K562 (cell line): ENCODE results near the gene ASCL2. TPM values are rescaled to one million over a fixed set of nuclear protein-coding genes. Genes with fewer than 3 reads are reported as not detected.

ENCODE experiments used
- ATAC-seq: fragments of 200-7000 bp; cut with Tn5 transposase; 3 replicates; pipeline ENCODE4 v1.9.1; 2020; ENCODE audit warnings: moderate library complexity
- BruUV-seq: library from RNA; stranded (reverse); fragments of 400-500 nt; replicated peaks from 2 replicates; lab custom pipeline; 2021; lab: Mats Ljungman, UMichigan
- CTCF ChIA-PET: fragments of 300-600 bp; formaldehyde crosslinking; extraction: SDS; loops from one replicate; lab custom pipeline; 2021; ENCODE audit warnings: low intra/inter-chr PET ratio; lab: Yijun Ruan, JAX
- POLR2A ChIA-PET: fragments of 300-600, 350-650 bp; sonication (Branson Sonifier 250); formaldehyde crosslinking; extraction: SDS; loops from one replicate; lab custom pipeline; 2021; ENCODE audit warnings: antibody characterized with exemption, inconsistent platforms; lab: Yijun Ruan, JAX
- DNase-seq, 4 experiments: peaks; one replicate each; pipeline versions ENCODE4 v3.0.0 to v3.0.0-alpha.2; 2011 to 2018; ENCODE audit warnings: low spot score in 3 of 4, mixed read lengths in 3 of 4; ENCODE audit errors: extremely low read depth in 1 of 4
- FAIRE-seq: peaks from 2 replicates; lab custom pipeline; 2011; peaks lifted over from hg19 to GRCh38; lab: Jason Lieb, UNC
- H2AFZ ChIP-seq: 2 replicates; pipeline ENCODE4 v1.6.0; 2011; ENCODE audit warnings: low read depth, low read length, control low read depth, inconsistent platforms
- H3K27ac ChIP-seq: fragments of 200-600 bp; 3 replicates; pipeline ENCODE4 v1.8.0; 2011; ENCODE audit warnings: low read depth, mild to moderate bottlenecking, control low read depth, inconsistent platforms, low read length, moderate library complexity, mixed read lengths; ENCODE audit errors: extremely low read depth
- H3K27me3 ChIP-seq, 2 experiments: fragments of 300-600 bp in 1 of 2; 2 replicates in 1 of 2; 3 replicates in 1 of 2; pipeline versions ENCODE4 v1.6.0 to v1.8.0; 2011; ENCODE audit warnings: inconsistent platforms in 2 of 2, low read length in 2 of 2, mild to moderate bottlenecking in 1 of 2, mixed read lengths in 1 of 2, moderate library complexity in 1 of 2; ENCODE audit not compliant: control insufficient read depth in 2 of 2, insufficient read depth in 2 of 2
- H3K36me3 ChIP-seq: fragments of 300-600 bp; 3 replicates; pipeline ENCODE4 v1.8.0; 2011; ENCODE audit warnings: mild to moderate bottlenecking, low read length, inconsistent platforms; ENCODE audit not compliant: control insufficient read depth, insufficient read depth
- H3K4me1 ChIP-seq, 2 experiments: fragments of 200-600 bp in 1 of 2; replicated peaks in 1 of 2; 2 replicates in 1 of 2; 3 replicates in 1 of 2; pipeline versions ENCODE4 v1.5.1 to v1.8.0; 2011; ENCODE audit warnings: inconsistent platforms in 2 of 2, low read length in 2 of 2, mild to moderate bottlenecking in 1 of 2, mixed read lengths in 1 of 2, moderate library complexity in 1 of 2; ENCODE audit not compliant: control insufficient read depth in 2 of 2, insufficient read depth in 2 of 2
- H3K4me2 ChIP-seq: 2 replicates; pipeline ENCODE4 v1.6.1; 2011; ENCODE audit warnings: low read length, control low read depth, inconsistent platforms, mixed read lengths; ENCODE audit not compliant: insufficient read depth
- H3K4me3 ChIP-seq: fragments of 200-600 bp; sonication (generic), shearing (Covaris generic); 2 replicates; pipeline ENCODE4 v1.5.1; 2016; ENCODE audit warnings: control low read depth, inconsistent platforms
- H3K79me2 ChIP-seq: fragments of 200-600 bp; 3 replicates; pipeline ENCODE4 v1.8.0; 2011; ENCODE audit warnings: low read length, inconsistent platforms; ENCODE audit not compliant: control insufficient read depth, insufficient read depth
- H3K9ac ChIP-seq, 2 experiments: 2 replicates each; pipeline versions ENCODE4 v1.6.0 to v1.6.1; 2011; ENCODE audit warnings: low read depth in 2 of 2, low read length in 2 of 2, control low read depth in 1 of 2, inconsistent platforms in 1 of 2, mild to moderate bottlenecking in 1 of 2, mixed read lengths in 1 of 2; ENCODE audit not compliant: insufficient read depth in 1 of 2
- H3K9me1 ChIP-seq: one replicate; pipeline ENCODE4 v1.6.0; 2011; ENCODE audit warnings: inconsistent platforms, mild to moderate bottlenecking, low read length, moderate library complexity; ENCODE audit not compliant: control insufficient read depth, insufficient read depth
- H3K9me3 ChIP-seq: replicated peaks from 2 replicates; pipeline ENCODE4 v1.5.1; 2011; ENCODE audit warnings: low read depth, low read length, inconsistent platforms; ENCODE audit not compliant: control insufficient read depth, insufficient read depth
- H4K20me1 ChIP-seq: replicated peaks from 2 replicates; pipeline ENCODE4 v1.6.1; 2011; ENCODE audit warnings: low read length, inconsistent platforms, mixed read lengths; ENCODE audit not compliant: control insufficient read depth, insufficient read depth
- BRF1 ChIP-seq: IDR thresholded peaks from 3 replicates; pipeline ENCODE4 v1.6.1; 2011; ENCODE audit warnings: borderline replicate concordance, mild to moderate bottlenecking; ENCODE audit not compliant: insufficient read length; ENCODE audit errors: extremely low read depth
- CEBPG ChIP-seq, 3 experiments: fragments of 200-800 bp in 1 of 3; sonication (Bioruptor generic) in 1 of 3; sonication (generic) in 1 of 3; formaldehyde crosslinking in 1 of 3; IDR thresholded peaks in 2 of 3; conservative IDR thresholded peaks in 1 of 3; 2 replicates each; pipeline versions ENCODE4 v1.6.1 to v1.8.0; 2016 to 2022; ENCODE audit warnings: missing compliant biosample characterization in 2 of 3, missing genetic modification characterization in 2 of 3, mild to moderate bottlenecking in 1 of 3, missing genetic modification reagents in 1 of 3
- CTCFL ChIP-seq: IDR thresholded peaks from 2 replicates; pipeline ENCODE4 v1.6.1; 2011; ENCODE audit warnings: borderline replicate concordance, low read depth, mild to moderate bottlenecking, moderate library complexity, low read length; ENCODE audit not compliant: insufficient read depth, poor library complexity, severe bottlenecking
- HMG20A ChIP-seq: fragments of 450-650 bp; formaldehyde crosslinking; conservative IDR thresholded peaks from 2 replicates; pipeline ENCODE4 v1.4.0; 2020; ENCODE audit warnings: mild to moderate bottlenecking, mixed read lengths
- NR2C2 ChIP-seq, 2 experiments: fragments of 200-800 bp in 1 of 2; sonication (Bioruptor generic) in 1 of 2; sonication (generic) in 1 of 2; formaldehyde crosslinking in 1 of 2; IDR thresholded peaks; 2 replicates each; pipeline versions ENCODE4 v1.6.1 to v1.8.0; 2016 to 2022; ENCODE audit warnings: mild to moderate bottlenecking in 1 of 2, missing compliant biosample characterization in 1 of 2, missing genetic modification characterization in 1 of 2, missing genetic modification reagents in 1 of 2
- SMARCA5 ChIP-seq: fragments of 450-650 bp; IDR thresholded peaks from 2 replicates; pipeline ENCODE4 v1.6.1; 2016
- SMARCB1 ChIP-seq: IDR thresholded peaks from 2 replicates; pipeline ENCODE4 v1.6.1; 2011; ENCODE audit warnings: improper control_type of control experiment, low read depth; ENCODE audit not compliant: insufficient read length
- STAG1 ChIP-seq: sonication (generic); formaldehyde crosslinking; IDR thresholded peaks from 2 replicates; pipeline ENCODE4 v1.5.0; 2020; ENCODE audit warnings: missing genetic modification reagents, borderline replicate concordance
- ZNF224 ChIP-seq: sonication (generic); formaldehyde crosslinking; IDR thresholded peaks from 2 replicates; pipeline ENCODE4 v1.8.0; 2022; ENCODE audit warnings: mild to moderate bottlenecking, missing genetic modification reagents
- ZNF696 ChIP-seq: fragments of 250-450 bp; sonication (Bioruptor Pico); conservative IDR thresholded peaks from 2 replicates; pipeline ENCODE4 v1.4.0; 2020; ENCODE audit warnings: mild to moderate bottlenecking, moderate library complexity
- WGBS: fragments of 100-300 bp; shearing (Covaris generic); methylation state at CpG from one replicate; pipeline ENCODE4 v1.1.6; 2016; ENCODE audit warnings: low coverage, mixed read lengths; ENCODE audit not compliant: insufficient coverage; ENCODE audit errors: missing lambda C conversion rate; 5-methylcytosine and 5-hydroxymethylcytosine counted together
- in situ Hi-C: fragments of 300-500 bp; cut with MboI; formaldehyde crosslinking; loops from 4 replicates; pipeline ENCODE4 v1.15.0; 2018; ENCODE audit warnings: inconsistent platforms, mixed read lengths
- intact Hi-C: fragments of 100-400 bp; cut with micrococcal nuclease; formaldehyde crosslinking; loops from 2 replicates; pipeline ENCODE4 v1.14.2; 2022
- polyA plus RNA-seq, 8 experiments: library from polyadenylated mRNA; depleted of rRNA in 4 of 8; stranded (reverse) in 5 of 8; unstranded in 3 of 8; fragments of >200 nt; fragmentation: Nextera tagmentation in 2 of 8; fragmentation: Illumina TruSeq in 1 of 8; extraction: Ambion mirVana in 2 of 8; extraction: Trizol in 1 of 8; gene quantifications; 2 replicates each; pipeline versions ENCODE4 v1.2.1 to v1.2.3, GENCODE V29; 2011 to 2014; ENCODE audit warnings: inconsistent platforms in 1 of 8, missing spikeins in 1 of 8
- total RNA-seq, 7 experiments: library from RNA; depleted of rRNA in 6 of 7; stranded (reverse); fragments of >200 nt in 6 of 7; fragmentation: Illumina TruSeq in 2 of 7; extraction: Trizol in 2 of 7; gene quantifications; 2 replicates each; pipeline versions ENCODE4 v1.2.1 to v1.2.3, GENCODE V29; 2011 to 2021; ENCODE audit warnings: low replicate concordance in 1 of 7
- TF ChIP-seq, protein P1 (sequence below): fragments of 450-650 bp; IDR thresholded peaks from 2 replicates; pipeline ENCODE4 v1.7.0; 2016; ENCODE audit warnings: borderline replicate concordance

ASCL2 gene
- total and polyA plus RNA-seq, 9 of the 15 experiments (the other 6 are each of a cell fraction or from before 2014, with no cell fraction given): 0.11 to 1.4 (median 0.36) TPM; not detected in 2

GRCh38 chr11:2277933-2278523, 7.6 kb upstream of the ASCL2 start:
- Histone ChIP-seq H3K4me3 (no peak overlapping the region), H4K20me1 (no peaks in the 10 kb centered on the region), H3K9me3 (peaks cover 3% of the 10 kb centered on the region; the same call in 1 of the 2 replicates), H3K27me3 (peaks cover 0 to 26% of the 10 kb centered on the region in 2 experiments; a peak in 2 of 5 replicates), H3K9me1 (no peaks in the 10 kb centered on the region), H3K9ac (no peak overlapping the region), H3K79me2 (no peaks in the 10 kb centered on the region), H2AFZ (peak overlapping the region; percentile 87), H3K27ac (no peak overlapping the region), H3K4me2 (no peak overlapping the region), H3K4me1 (peaks cover 2 to 10% of the 10 kb centered on the region in 2 experiments; a peak in 3 of 5 replicates), H3K36me3 (no peaks in the 10 kb centered on the region)
- CTCF ChIA-PET: no interaction called here
- ATAC-seq (peak; percentile 26; the same call in 1 of the 3 replicates), FAIRE-seq (no peak), DNase-seq (no peak)
- POLR2A ChIA-PET: no interaction called here
- intact Hi-C loops: no loop called here
- BruUV-seq: no TSS peak
- WGBS: 11% methylated on average over 6 of the region's 6 CpGs
- in situ Hi-C loops: no loop called here
- no peak for TF ChIP-seq HMG20A (CRISPR knock-in tag)
- TF ChIP-seq SMARCA5: no peak
- TF ChIP-seq, protein P1, sequence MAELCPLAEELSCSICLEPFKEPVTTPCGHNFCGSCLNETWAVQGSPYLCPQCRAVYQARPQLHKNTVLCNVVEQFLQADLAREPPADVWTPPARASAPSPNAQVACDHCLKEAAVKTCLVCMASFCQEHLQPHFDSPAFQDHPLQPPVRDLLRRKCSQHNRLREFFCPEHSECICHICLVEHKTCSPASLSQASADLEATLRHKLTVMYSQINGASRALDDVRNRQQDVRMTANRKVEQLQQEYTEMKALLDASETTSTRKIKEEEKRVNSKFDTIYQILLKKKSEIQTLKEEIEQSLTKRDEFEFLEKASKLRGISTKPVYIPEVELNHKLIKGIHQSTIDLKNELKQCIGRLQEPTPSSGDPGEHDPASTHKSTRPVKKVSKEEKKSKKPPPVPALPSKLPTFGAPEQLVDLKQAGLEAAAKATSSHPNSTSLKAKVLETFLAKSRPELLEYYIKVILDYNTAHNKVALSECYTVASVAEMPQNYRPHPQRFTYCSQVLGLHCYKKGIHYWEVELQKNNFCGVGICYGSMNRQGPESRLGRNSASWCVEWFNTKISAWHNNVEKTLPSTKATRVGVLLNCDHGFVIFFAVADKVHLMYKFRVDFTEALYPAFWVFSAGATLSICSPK: no peak
- TF ChIP-seq STAG1 (CRISPR knock-in tag): no peak
- no peak for TF ChIP-seq CEBPG (CRISPR knock-in tag; IDR thresholded peaks at IDR 0.05)
- TF ChIP-seq CEBPG (tag; conservative IDR thresholded peaks at IDR 0.05 in 1 of 2, IDR thresholded peaks at IDR 0.05 in 1 of 2): no peak
- no peak for TF ChIP-seq BRF1
- no peak for TF ChIP-seq NR2C2 (CRISPR knock-in tag; IDR thresholded peaks at IDR 0.05)
- no peak for TF ChIP-seq NR2C2 (tag; IDR thresholded peaks at IDR 0.05)
- no peak for TF ChIP-seq ZNF696
- no peak for TF ChIP-seq ZNF224 (CRISPR knock-in tag)
- no peak for TF ChIP-seq SMARCB1
- no peak for TF ChIP-seq CTCFL
